Fibroblast of mammary gland (primary cell): Measurements from ENCODE around the gene RBM38.
"Not testable (repeated sequence)": the region's sequence is repeated elsewhere in the genome, so short reads cannot be mapped to it uniquely, and the experiment has no call there.

Experiments
- DNase-seq: peaks from one replicate; pipeline ENCODE4 v3.0.0-alpha.2; 2010; ENCODE audit warnings: low read depth
- H3K4me3 ChIP-seq: 2 replicates; pipeline ENCODE4 v1.5.1; 2011; ENCODE audit warnings: low read depth, mild to moderate bottlenecking, low read length, moderate library complexity; ENCODE audit not compliant: control insufficient read depth
- CTCF ChIP-seq: conservative IDR thresholded peaks from 2 replicates; pipeline ENCODE4 v1.5.1; 2011; ENCODE audit warnings: low read depth, low read length, inconsistent platforms; ENCODE audit not compliant: control insufficient read depth, insufficient read depth

Gene RBM38

GRCh38 chr20:57390604-57391438 is at the start of gene RBM38:
RBM38 (plus strand) TSS chr20:57391396; CDS start chr20:57391582, 186 bp downstream.
- peak; percentile 44 for DNase-seq
- peak within 1 kb of the TSS; percentile 51 for H3K4me3 ChIP-seq
- TF ChIP-seq CTCF, result no peak

GRCh38 chr20:57341663-57342062 is 49.5 kb upstream of the RBM38 start:
- H3K4me3 ChIP-seq, result no peak overlapping the region
- no peak for TF ChIP-seq CTCF
- no peak for DNase-seq

- no peak for TF ChIP-seq CTCF
- DNase-seq, result peak; percentile 42
Observed at GRCh38 chr20:57342829-57343228, 48.4 kb upstream of the RBM38 start.

GRCh38 chr20:57346477-57346876 is 44.7 kb upstream of the RBM38 start:
- H3K4me3 ChIP-seq, result no peak overlapping the region
- peak; percentile 78 for DNase-seq
- peak; percentile 83 for TF ChIP-seq CTCF

More at GRCh38 chr20:57342829-57343228, 48.4 kb upstream of the RBM38 start:
- H3K4me3 ChIP-seq, result no peak overlapping the region

- H3K4me3 ChIP-seq, result no peak overlapping the region
- no peak for DNase-seq
- no peak for TF ChIP-seq CTCF
Observed at GRCh38 chr20:57347393-57347792, 43.8 kb upstream of the RBM38 start.

GRCh38 chr20:57348200-57348921 is 42.8 kb upstream of the RBM38 start:
- H3K4me3 ChIP-seq, DNase-seq: not testable (repeated sequence)

- not testable (repeated sequence) for H3K4me3 ChIP-seq, DNase-seq
Observed at GRCh38 chr20:57348922-57349574, 42.1 kb upstream of the RBM38 start.
